GM19193 (cell line): ENCODE measurements around the gene MAPKAP1.

ENCODE experiments used
- POLR2A ChIP-seq: IDR thresholded peaks from 4 replicates; pipeline ENCODE4 v1.6.1; 2011; ENCODE audit not compliant: insufficient read depth, insufficient read length; ENCODE audit errors: extremely low read depth

The MAPKAP1 gene

GRCh38 chr9:125497478-125497877 is 209.5 kb downstream of the MAPKAP1 start:
- no peak for TF ChIP-seq POLR2A

- no peak for TF ChIP-seq POLR2A
These were observed 210.6 kb downstream of the MAPKAP1 start for GRCh38 chr9:125496313-125496834.

- TF ChIP-seq POLR2A: no peak
These were observed 211.6 kb downstream of the MAPKAP1 start for GRCh38 chr9:125495172-125496119.

- TF ChIP-seq POLR2A: no peak
These were observed 212.4 kb downstream of the MAPKAP1 start for GRCh38 chr9:125494653-125494915.

- TF ChIP-seq POLR2A: no peak
These were observed 212.9 kb downstream of the MAPKAP1 start for GRCh38 chr9:125493881-125494652.

- no peak for TF ChIP-seq POLR2A
These were observed 213.6 kb downstream of the MAPKAP1 start for GRCh38 chr9:125493384-125493783.

- no peak for TF ChIP-seq POLR2A
These were observed 214.3 kb downstream of the MAPKAP1 start for GRCh38 chr9:125492719-125493118.

- no peak for TF ChIP-seq POLR2A
These were observed 219.2 kb downstream of the MAPKAP1 start for GRCh38 chr9:125487842-125488241.

- no peak for TF ChIP-seq POLR2A
These were observed 220.4 kb downstream of the MAPKAP1 start for GRCh38 chr9:125486576-125486975.

GRCh38 chr9:125486152-125486508 is 220.9 kb downstream of the MAPKAP1 start:
- no peak for TF ChIP-seq POLR2A

- TF ChIP-seq POLR2A: no peak
These were observed 221.4 kb downstream of the MAPKAP1 start for GRCh38 chr9:125485471-125486151.

- no peak for TF ChIP-seq POLR2A
These were observed 222.4 kb downstream of the MAPKAP1 start for GRCh38 chr9:125484350-125485282.

- TF ChIP-seq POLR2A: no peak
These were observed 223.3 kb downstream of the MAPKAP1 start for GRCh38 chr9:125483697-125484096.
